HUDEP-2 (cell line): ENCODE measurements around the gene CGB7.
"Not testable (repeated sequence)": the region's sequence is repeated elsewhere in the genome, so short reads cannot be mapped to it uniquely, and the experiment has no call there.

ENCODE experiments used
- DNase-seq, 76 experiments: peaks; one replicate each; lab custom pipeline; 2025; ENCODE audit not compliant: unreplicated experiment in 76 of 76; lab: John Stamatoyannopoulos, UW

The CGB7 gene

DNA sequence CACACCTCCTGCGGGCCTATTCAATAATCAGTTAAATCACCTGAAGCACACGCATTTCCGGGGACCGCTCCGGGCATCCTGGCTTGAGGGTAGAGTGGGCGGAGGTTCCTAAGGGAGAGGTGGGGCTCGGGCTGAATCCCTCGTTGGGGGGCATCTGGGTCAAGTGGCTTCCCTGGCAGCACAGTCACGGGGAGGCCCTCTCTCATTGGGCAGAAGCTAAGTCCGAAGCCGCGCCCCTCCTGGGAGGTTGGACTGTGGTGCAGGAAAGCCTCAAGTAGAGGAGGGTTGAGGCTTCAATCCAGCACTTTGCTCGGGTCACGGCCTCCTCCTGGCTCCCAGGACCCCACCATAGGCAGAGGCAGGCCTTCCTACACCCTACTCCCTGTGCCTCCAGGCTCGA is 14.0 kb downstream of the CGB7 start, which contains the start of gene CGB5:
TSS of gene CGB5 (plus strand) at position 301 of the 400 bp plus-strand sequence. CDS start 362 bp downstream, outside the sequence.
- DNase-seq, result not testable (repeated sequence)

DNA sequence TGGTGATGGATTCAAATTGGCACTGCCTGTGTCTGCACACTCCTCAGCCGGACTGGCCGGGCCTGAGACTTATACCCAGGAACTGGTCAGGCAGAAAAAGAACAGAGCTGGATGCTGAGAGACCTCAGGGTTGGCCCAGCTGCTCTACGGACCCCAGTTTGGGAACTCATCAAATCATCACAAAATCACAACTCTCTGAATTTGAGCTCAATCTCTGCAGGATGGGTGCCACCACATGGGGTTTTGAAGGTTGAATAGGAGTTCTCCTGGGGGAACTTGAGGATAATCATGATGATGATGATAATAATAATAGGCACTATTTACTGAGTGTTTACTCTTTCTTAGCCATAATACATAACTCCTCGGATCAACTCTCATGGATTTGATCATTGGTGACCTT is 14.9 kb downstream of the CGB7 start:
- not testable (repeated sequence) for DNase-seq

DNA sequence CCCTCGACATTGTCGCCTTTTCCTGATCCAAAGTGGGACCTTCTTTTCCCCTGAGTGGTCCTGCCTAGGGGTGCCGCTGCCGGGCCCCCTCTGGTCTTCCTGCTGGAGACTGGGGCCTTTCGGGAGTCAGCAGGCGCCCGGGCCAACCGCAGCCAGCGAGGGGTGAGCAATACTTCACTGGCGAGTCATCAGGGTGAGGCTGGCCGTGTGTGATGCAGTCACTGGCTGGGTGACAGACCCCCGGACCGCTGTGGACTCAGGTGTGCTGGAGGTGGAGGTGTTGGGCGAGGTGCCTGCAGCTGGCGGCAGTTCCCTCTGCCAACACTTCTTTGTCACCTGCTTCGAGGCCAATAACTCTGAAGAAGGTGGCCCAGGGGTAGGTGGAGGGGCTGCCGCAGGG is 15.4 kb downstream of the CGB7 start:
- DNase-seq, result no peak

DNA sequence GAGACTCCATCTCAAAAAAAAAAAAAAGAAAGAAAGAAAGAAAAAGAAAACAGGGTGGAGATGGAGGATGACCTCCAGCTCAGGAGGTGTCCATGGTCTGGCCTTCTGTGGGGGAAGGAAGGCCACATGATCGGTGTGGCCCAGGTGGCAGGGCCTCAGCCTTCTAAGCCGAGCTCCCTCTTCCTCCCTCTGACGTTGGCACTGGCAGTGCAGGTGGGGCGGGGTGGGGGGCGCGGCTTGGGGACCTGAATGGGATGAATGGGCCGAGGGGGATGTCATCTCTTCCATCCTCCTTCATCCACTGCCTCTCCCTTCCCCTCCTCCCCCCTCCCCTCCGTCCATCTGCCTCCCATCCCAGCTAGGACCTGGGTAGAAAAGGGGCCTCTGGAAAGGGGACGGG is 17.8 kb downstream of the CGB7 start:
- not testable (repeated sequence) for DNase-seq

DNA sequence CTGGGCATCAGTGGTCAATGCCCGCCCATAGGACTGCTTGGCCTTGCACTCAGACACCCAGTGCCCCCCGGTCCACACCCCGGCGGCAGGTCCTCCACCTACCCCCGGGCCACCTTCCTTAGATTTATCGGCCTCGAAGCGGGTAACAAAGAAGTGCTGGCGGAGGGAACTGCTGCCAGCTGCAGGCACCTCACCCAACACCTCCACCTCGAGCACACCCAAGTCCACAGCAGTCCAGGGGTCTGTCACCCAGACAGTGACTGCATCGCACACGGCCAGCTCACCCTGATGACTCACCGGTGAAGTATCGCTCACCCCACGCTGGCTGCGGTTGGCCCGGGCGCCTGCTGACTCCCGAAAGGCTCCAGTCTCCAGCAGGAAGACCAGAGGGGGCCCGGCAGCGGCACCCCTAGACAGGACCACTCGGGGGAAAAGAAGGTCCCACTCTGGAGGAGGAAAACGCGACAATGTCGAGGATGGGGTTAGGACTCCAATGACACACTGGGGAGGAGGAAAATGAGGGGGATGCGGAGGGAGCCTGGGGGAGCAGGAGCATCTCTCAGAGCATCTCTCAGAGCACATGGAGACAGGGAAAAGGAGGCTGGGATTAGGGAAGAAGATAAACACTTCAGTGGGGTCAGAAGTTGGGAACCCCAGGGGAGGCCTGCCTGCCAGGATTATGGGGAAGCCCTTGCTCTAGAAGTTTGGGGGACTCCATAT is 18.8 kb downstream of the CGB7 start:
- DNase-seq, result not testable (repeated sequence)

DNA sequence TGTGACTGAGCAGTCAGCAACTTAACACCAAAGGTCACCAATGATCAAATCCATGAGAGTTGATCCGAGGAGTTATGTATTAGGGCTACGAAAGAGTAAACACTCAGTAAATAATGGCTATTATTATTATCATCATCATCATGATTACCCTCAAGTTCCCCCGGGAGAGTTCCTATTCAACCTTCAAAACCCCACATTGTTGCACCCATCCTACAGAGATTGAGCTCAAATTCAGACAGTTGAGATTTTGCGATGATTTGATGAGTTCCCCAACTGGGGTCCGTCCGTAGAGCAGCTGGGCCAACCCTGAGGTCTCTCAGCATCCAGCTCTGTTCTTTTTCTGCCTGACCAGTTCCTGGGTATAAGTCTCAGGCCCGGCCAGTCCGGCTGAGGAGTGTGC is 19.4 kb downstream of the CGB7 start:
- not testable (repeated sequence) for DNase-seq

DNA sequence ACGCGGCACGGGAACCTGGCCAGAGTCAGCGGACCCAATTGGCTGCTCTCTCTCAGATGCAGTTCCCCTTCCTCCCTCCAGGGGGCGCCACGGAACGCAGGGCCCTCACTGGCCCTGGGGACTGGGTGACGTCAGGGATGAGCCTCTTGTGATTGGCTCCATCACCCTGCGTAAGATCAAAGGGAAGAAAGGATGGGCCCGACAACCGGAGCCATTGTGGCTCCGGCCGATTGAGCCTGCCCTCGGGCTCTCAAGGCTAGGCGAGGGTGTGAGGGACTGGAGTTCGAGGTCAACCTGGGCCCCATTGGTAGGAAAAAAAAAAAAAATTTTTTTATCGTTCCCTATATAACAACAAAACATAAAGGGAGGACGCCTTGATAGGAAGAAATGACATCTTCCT is 20.7 kb downstream of the CGB7 start, which contains the start of gene CGB1:
TSS of gene CGB1 (minus strand) at position 81 of the 400 bp plus-strand sequence. CDS start 184 bp downstream, outside the sequence.
- peak in 64 of 76 experiments; percentile 21 to 78 (median 56) for DNase-seq

DNA sequence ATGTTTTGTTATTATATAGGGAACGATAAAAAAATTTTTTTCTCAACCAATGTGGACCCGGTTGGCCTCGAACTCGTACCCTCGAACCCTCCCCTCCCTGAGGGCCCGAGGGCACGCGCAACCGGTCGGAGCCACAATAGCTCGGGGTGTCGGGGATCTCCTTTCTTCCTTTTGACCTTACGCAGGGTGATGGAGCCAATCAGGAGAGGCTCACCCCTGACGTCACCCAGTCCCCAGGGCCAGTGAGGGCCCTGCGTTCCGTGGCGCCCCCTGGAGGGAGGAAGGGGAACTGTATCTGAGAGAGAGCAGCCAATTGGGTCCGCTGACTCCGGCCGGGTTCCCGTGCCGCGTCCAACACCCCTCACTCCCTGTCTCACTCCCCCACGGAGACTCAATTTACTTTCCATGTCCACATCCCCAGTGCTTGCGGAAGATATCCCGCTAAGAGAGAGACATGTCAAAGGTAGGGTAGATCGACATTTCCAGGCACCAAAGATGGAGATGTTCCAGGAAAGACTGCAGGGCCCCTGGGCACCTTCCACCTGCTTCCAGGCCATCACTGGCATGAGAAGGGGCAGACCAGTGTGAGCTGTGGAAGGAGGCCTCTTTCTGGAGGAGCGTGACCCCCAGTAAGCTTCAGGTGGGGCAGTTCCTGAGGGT is 25.8 kb downstream of the CGB7 start, which contains the start of gene CGB2:
TSS of gene CGB2 (plus strand) at position 249 of the 660 bp plus-strand sequence. CDS start at position 455, 206 bp downstream.
- peak in 68 of 76 experiments; percentile 26 to 89 (median 68) for DNase-seq

DNA sequence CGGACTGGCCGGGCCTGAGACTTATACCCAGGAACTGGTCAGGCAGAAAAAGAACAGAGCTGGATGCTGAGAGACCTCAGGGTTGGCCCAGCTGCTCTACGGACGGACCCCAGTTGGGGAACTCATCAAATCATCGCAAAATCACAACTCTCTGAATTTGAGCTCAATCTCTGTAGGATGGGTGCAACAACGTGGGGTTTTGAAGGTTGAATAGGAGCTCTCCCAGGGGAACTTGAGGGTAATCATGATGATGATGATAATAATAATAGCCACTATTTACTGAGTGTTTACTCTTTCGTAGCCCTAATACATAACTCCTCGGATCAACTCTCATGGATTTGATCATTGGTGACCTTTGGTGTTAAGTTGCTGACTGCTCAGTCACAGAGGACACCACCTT is 27.2 kb downstream of the CGB7 start:
- not testable (repeated sequence) for DNase-seq

DNA sequence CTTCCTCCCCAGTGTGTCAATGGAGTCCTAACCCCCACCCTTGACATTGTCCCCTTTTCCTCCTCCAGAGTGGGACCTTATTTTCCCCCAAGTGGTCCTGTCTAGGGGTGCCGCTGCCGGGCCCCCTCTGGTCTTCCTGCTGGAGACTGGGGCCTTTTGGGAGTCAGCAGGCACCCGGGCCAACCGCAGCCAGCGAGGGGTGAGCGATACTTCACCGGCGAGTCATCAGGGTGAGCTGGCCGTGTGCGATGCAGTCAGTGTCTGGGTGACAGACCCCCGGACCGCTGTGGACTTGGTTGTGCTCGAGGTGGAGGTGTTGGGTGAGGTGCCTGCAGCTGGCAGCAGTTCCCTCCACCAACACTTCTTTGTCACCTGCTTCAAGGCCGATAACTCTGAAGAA is 27.8 kb downstream of the CGB7 start:
- not testable (repeated sequence) for DNase-seq

DNA sequence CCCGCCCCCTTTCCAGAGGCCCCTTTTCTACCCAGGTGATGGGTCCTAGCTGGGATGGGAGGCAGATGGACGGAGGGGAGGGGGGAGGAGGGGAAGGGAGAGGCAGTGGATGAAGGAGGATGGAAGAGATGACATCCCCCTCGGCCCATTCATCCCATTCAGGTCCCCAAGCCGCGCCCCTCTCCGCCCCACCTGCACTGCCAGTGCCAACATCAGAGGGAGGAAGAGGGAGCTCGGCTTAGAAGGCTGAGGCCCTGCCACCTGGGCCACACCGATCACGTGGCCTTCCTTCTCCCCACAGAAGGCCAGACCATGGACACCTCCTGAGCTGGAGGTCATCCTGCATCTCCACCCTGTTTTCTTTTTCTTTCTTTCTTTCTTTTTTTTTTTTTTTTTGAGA is 28.9 kb downstream of the CGB7 start:
- DNase-seq, result not testable (repeated sequence)

DNA sequence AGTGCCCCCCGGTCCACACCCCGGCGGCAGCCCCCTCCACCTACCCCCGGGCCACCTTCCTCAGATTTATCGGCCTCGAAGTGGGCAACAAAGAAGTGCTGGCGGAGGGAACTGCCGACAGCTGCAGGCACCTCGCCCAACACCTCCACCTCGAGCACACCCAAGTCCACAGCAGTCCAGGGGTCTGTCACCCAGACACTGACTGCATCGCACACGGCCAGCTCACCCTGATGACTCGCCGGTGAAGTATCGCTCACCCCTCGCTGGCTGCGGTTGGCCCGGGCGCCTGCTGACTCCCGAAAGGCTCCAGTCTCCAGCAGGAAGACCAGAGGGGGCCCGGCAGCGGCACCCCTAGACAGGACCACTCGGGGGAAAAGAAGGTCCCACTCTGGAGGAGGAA is 31.9 kb downstream of the CGB7 start:
- DNase-seq, result not testable (repeated sequence)

DNA sequence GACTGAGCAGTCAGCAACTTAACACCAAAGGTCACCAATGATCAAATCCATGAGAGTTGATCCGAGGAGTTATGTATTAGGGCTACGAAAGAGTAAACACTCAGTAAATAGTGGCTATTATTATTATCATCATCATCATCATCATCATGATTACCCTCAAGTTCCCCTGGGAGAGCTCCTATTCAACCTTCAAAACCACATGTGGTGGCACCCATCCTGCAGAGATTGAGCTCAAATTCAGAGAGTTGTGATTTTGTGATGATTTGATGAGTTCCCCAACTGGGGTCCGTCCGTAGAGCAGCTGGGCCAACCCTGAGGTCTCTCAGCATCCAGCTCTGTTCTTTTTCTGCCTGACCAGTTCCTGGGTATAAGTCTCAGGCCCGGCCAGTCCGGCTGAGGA is 32.5 kb downstream of the CGB7 start:
- DNase-seq, result not testable (repeated sequence)

DNA sequence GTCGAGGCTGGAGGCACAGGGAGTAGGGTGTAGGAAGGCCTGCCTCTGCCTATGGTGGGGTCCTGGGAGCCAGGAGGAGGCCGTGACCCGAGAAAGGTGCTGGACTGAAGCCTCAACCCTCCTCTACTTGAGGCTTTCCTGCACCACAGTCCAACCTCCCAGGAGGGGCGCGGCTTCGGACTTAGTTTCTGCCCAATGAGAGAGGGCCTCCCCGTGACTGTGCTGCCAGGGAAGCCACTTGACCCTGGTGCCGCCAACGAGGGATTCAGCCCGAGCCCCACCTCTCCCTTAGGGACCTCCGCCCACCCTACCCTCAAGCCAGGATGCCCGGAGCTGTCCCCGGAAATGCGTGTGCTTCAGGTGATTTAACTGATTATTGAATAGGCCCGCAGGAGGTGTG is 33.3 kb downstream of the CGB7 start, which contains the start of gene CGB3:
TSS of gene CGB3 (minus strand) at position 101 of the 400 bp plus-strand sequence. CDS start 362 bp downstream, outside the sequence.
- not testable (repeated sequence) for DNase-seq

DNA sequence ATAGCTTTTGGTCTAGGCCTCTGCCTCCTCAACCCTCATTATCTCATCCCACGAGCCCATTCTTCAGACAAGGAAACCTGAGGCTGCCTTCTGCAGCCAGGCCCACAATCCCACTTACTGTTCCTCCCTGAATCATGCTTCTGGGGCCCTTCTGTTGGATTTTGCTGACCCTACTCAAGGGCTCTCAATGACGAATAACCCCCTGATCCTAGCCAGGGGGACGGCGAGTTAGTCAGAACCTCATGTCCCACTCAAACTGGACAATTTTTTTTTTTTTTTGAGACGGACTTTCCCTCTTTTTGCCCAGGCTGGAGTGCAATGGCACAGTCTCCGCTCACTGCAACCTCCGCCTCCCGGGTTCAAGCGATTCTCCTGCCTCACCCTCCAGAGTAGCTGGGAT is 35.4 kb downstream of the CGB7 start:
- DNase-seq, result no peak

DNA sequence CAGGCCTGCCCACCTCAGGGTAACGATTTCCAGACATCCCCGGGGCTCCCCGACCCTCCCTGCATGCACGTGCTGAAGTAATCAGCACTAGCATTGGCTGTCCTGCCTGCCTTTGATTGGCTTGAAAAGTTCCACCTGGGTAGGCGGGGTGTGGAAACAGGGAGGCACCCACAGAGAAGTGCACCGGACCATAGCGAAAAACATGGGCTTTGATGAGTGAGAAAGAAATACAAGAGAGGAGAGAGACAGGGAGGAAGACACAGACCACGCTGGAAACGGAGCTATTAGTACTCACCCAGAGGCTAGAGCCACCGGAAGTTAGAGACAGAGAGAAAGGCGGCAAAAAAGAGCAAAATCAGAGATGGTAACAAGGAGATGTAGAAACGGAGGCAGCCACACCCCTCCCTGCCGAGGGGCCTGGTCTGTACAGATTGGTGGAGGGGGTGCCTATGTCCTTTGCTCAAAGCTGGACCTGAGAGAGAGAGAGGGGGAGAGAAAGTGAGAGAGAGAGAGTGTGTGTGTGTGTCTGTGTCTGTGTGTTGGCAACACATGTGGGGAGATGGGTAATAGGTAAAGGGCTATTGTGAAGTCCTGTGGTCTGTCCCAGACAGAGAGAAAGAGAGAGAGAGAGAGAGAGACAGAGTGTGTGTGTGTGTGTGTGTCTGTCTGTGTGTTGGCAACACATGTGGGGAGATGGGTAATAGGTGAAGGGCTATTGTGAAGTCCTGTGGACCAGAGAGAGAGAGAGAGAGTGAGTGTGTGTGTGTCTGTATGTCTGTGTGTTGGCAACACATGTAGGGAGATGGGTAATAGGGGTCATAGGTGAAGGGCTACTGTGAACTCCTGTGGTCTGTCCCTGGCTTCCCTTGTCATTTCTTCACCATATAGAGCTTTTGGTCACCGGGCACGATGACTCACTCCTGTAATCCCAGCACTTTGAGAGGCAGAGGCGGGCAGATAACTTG is 36.3 kb downstream of the CGB7 start:
- DNase-seq, result peak in 3 of 76 experiments; percentile 19 to 25 (median 25)

DNA sequence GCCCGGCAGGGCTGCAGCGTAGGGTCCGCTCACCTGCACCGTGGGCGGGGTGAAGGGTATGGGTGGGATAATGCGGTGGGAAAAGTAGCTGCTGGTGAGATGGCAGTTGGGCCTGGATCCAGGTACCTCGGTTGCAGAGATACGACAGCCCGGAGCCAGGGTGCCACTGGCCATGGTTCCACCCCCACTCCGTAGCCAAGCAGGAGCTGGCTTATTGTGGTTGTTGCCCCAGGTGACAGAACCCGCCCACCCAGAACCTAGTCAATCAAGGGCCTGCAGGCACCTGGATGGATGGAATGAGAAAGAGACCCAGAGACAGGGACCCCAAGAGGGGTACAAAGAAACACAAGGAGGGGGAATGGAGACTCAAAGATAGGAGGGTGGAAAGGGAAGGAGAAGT is 37.2 kb downstream of the CGB7 start:
- peak in 1 of 76 experiments; percentile 32 for DNase-seq

DNA sequence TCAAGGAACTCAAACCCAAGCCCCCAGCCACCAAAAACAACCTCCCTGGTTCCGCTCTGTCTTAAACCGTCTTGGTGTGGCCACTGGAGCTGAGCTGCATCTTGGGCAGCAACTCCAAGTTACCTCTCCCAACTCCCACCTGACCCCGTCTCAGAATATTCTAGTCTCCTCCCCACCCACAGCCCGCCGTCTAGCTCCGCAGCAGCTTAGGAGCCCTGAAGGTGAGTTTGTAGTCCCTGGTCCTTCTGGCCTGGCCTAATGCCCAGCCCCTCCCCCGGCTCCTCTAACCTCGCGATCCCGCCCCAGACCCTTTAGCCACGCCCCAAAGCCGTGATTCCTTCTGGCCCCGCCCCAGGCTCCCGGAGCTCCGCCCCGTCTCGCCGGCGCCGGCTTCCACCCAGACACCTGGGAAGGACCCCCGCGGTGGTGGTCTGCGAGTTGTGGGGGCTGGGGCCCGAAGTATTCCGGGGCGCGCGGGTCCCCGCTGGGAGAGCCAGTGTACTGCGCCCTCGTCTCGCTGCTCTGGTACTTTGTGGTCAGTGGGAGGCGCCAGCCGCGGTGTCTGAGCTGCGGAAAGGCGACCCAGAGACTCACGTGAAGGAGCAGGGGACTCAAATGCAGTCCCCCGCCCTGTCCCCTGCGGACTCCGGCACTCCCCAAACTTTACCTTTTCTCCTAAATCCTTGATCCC is 38.2 kb downstream of the CGB7 start:
- DNase-seq, result peak in 49 of 76 experiments; percentile 21 to 78 (median 58)

DNA sequence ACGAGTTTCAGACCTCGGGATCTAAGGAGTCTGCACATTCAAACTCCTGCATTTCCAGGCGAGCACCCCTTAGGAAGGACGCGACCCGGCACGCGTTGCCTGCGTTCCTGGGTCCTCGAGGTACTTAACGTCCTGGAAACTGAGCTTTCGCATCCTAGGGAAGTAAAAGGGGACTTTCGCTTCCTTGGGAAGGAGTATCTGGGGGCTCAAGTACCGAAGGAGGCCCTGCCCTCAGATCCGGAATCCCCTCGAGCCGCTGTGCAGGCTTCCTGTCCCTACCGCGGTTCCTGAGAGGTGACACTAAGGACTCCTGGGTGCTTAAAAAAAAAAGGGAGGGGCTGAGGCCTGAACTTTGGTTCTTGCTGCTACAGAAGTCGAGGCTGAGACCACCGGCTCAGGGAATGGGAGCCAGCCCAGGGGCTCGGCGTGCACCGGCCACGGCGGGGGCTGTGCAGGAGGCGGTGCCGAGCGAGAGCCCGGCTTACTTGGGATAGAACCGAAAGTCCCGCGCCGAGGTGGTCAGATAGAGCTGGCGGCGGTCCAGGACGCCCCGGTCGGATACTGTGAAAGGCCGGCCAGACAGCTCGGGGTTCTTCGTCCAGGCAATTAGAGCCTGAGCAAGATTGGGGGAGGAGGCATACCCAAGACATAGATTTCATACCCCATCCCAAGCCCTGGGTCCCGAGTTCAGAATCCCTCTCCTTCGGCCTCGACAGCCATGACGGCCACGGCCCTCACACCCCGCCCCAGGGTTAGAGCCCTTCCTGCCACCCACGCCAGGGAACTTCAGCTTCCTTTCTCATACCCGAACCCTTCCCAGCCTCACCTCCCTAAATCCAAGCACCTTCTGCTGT is 38.9 kb downstream of the CGB7 start:
- DNase-seq, result peak in 16 of 76 experiments; percentile 18 to 74 (median 42)
